Effector memory CD4-positive, alpha-beta T cell (primary cell): Measurements from ENCODE around the gene KANK2.

Experiments used
- DNase-seq, 3 donors: peaks; one replicate each; pipeline ENCODE4 v3.0.0-alpha.2; 2020
- H3K27ac ChIP-seq: 2 replicates; pipeline ENCODE4 v1.7.0; 2013; ENCODE audit warnings: mild to moderate bottlenecking, low read length, moderate library complexity; ENCODE audit not compliant: insufficient read depth, poor library complexity, severe bottlenecking
- H3K27me3 ChIP-seq: replicated peaks from 2 replicates; pipeline ENCODE4 v1.7.0; 2013; ENCODE audit warnings: mild to moderate bottlenecking, low read length; ENCODE audit not compliant: insufficient read depth, control insufficient read depth, poor library complexity, severe bottlenecking
- H3K36me3 ChIP-seq: 2 replicates; pipeline ENCODE4 v1.7.0; 2013; ENCODE audit warnings: mild to moderate bottlenecking, low read length, moderate library complexity; ENCODE audit not compliant: control insufficient read depth, insufficient read depth
- H3K4me1 ChIP-seq: 2 replicates; pipeline ENCODE4 v1.7.0; 2013; ENCODE audit warnings: low read length, mild to moderate bottlenecking; ENCODE audit not compliant: control insufficient read depth, insufficient read depth, poor library complexity, severe bottlenecking
- H3K4me3 ChIP-seq: 2 replicates; pipeline ENCODE4 v1.7.0; 2013; ENCODE audit warnings: low read length, low read depth, mild to moderate bottlenecking; ENCODE audit not compliant: insufficient read depth, poor library complexity, severe bottlenecking
- H3K9me3 ChIP-seq: 2 replicates; pipeline ENCODE4 v1.7.0; 2013; ENCODE audit warnings: mild to moderate bottlenecking, low read length, moderate library complexity; ENCODE audit not compliant: control insufficient read depth

Gene KANK2

GRCh38 chr19:11198175-11198534 is 810 bp upstream of the KANK2 start:
- Histone ChIP-seq H3K27ac (no peak overlapping the region), H3K27me3 (no peaks in the 10 kb centered on the region), H3K4me3 (peak overlapping the region; percentile 41), H3K4me1 (peaks cover 12% of the 10 kb centered on the region), H3K36me3 (no peaks in the 10 kb centered on the region), H3K9me3 (no peaks in the 10 kb centered on the region)
- no peak for DNase-seq

- no peak for DNase-seq
- Histone ChIP-seq H3K4me3 (peak overlapping the region; percentile 41), H3K27me3 (no peaks in the 10 kb centered on the region), H3K27ac (no peak overlapping the region), H3K9me3 (no peaks in the 10 kb centered on the region), H3K4me1 (peaks cover 12% of the 10 kb centered on the region), H3K36me3 (no peaks in the 10 kb centered on the region)
Measured at GRCh38 chr19:11196406-11197287, 698 bp downstream of the KANK2 start.

GRCh38 chr19:11195681-11196080 is 1.7 kb downstream of the KANK2 start:
- Histone ChIP-seq H3K27ac (no peak overlapping the region), H3K27me3 (no peaks in the 10 kb centered on the region), H3K4me3 (no peak overlapping the region), H3K4me1 (peaks cover 12% of the 10 kb centered on the region), H3K36me3 (no peaks in the 10 kb centered on the region), H3K9me3 (no peaks in the 10 kb centered on the region)
- DNase-seq, result no peak

GRCh38 chr19:11194656-11195558 is 2.4 kb downstream of the KANK2 start:
- Histone ChIP-seq H3K27me3 (no peaks in the 10 kb centered on the region), H3K27ac (no peak overlapping the region), H3K36me3 (no peaks in the 10 kb centered on the region), H3K4me1 (peaks cover 12% of the 10 kb centered on the region), H3K4me3 (no peak overlapping the region), H3K9me3 (no peaks in the 10 kb centered on the region)
- no peak for DNase-seq

DNA sequence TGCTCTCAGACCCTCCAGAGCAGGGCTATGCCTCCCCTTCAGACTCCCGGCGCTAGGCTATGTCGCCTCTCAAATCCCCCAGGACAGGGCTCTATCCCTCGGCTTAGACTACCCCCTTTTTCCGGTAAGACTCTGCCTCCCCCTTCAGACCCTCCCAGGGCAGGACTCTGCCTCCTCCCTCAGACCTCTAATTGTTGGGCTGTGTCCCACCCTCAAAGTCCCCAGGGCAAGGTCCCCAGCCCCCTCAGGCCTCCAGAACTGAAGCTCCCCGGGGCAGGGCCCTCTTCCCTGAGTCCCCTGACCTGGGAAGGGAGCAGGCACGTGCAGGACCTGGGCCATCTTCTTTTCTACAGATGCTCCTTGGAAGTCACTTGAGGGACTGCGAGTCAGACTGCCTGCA is 3.2 kb downstream of the KANK2 start:
- H3K9me3 ChIP-seq, result no peaks in the 10 kb centered on the region
- H3K4me1 ChIP-seq, result peaks cover 12% of the 10 kb centered on the region
- H3K27ac ChIP-seq, result no peak overlapping the region
- H3K36me3 ChIP-seq, result no peaks in the 10 kb centered on the region
- H3K4me3 ChIP-seq, result no peak overlapping the region
- no peak for DNase-seq
- H3K27me3 ChIP-seq, result no peaks in the 10 kb centered on the region

GRCh38 chr19:11192957-11193939 is 4.1 kb downstream of the KANK2 start:
- H3K4me3 ChIP-seq, result no peak overlapping the region
- DNase-seq, result no peak
- no peaks in the 10 kb centered on the region for H3K27me3 ChIP-seq
- H3K27ac ChIP-seq, result no peak overlapping the region
- no peaks in the 10 kb centered on the region for H3K9me3 ChIP-seq
- H3K4me1 ChIP-seq, result peaks cover 12% of the 10 kb centered on the region
- no peaks in the 10 kb centered on the region for H3K36me3 ChIP-seq

DNA sequence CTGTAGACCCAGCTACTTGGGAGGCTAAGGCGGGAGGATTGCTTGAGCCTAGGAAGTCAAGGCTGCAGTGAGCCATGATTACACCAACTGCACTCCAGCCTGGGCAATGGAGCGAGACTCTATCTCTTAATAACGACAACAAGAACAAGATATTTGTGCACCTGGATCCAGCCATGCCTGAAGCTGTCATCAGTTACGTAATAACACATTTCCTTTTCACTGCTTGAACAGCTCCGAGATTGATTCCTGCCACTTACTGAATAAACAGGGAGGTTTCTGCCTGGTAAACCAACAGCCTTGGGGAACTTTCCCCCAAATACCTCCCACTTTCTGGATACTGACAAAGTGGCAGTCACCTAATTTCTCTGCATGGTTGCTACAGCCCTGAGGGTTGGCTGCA is 5.4 kb downstream of the KANK2 start:
- peaks cover 11% of the 10 kb centered on the region for H3K4me1 ChIP-seq
- no peaks in the 10 kb centered on the region for H3K36me3 ChIP-seq
- H3K27me3 ChIP-seq, result no peaks in the 10 kb centered on the region
- no peak overlapping the region for H3K4me3 ChIP-seq
- no peak for DNase-seq
- H3K27ac ChIP-seq, result no peak overlapping the region
- H3K9me3 ChIP-seq, result no peaks in the 10 kb centered on the region

- Histone ChIP-seq H3K27ac (no peak overlapping the region), H3K27me3 (no peaks in the 10 kb centered on the region), H3K9me3 (no peaks in the 10 kb centered on the region), H3K36me3 (no peaks in the 10 kb centered on the region), H3K4me3 (no peak overlapping the region), H3K4me1 (peaks cover 6% of the 10 kb centered on the region)
- DNase-seq, result no peak
Measured at GRCh38 chr19:11191273-11191755, 6.0 kb downstream of the KANK2 start.

- DNase-seq, result no peak
- Histone ChIP-seq H3K27me3 (no peaks in the 10 kb centered on the region), H3K9me3 (no peaks in the 10 kb centered on the region), H3K27ac (no peak overlapping the region), H3K4me3 (no peak overlapping the region), H3K36me3 (no peaks in the 10 kb centered on the region), H3K4me1 (peaks cover 6% of the 10 kb centered on the region)
Measured at GRCh38 chr19:11190501-11190900, 6.8 kb downstream of the KANK2 start.
